Muscle of arm (tissue), 14 donors: ENCODE data around the gene POLR3G. TPM values are rescaled to one million over a fixed set of nuclear protein-coding genes. Genes with fewer than 3 reads are reported as not detected.

ENCODE experiments used
- DNase-seq: peaks from one replicate; pipeline ENCODE4 v3.0.0-alpha.2; 2013
- long read RNA-seq, 11 donors: transcript quantifications; one replicate each; lab custom pipeline, GENCODE V29; 2026
- polyA plus RNA-seq, 12 donors: library from polyadenylated mRNA; unstranded; fragments of 120-200 nt; gene quantifications; one replicate each; pipeline ENCODE4 v1.2.1, GENCODE V29; 2013; ENCODE audit not compliant: insufficient read length in 12 of 12

Gene POLR3G
- polyA plus RNA-seq: 1 to 10 TPM in 10 of 12 donors, not detected in 2; 1.6 to 6.3 (median 2.1) TPM
- long read RNA-seq, donor 1: 0 reads
- long read RNA-seq, donor 2: 0 reads
- long read RNA-seq, donor 3: 0 reads
- long read RNA-seq, donor 4: 0 reads
- long read RNA-seq, donor 5, partial matches to known transcripts: 0 of 26 reads
- long read RNA-seq, donor 5, other reads (novel, unspliced or antisense): 26 of 26 reads
- long read RNA-seq, donor 6: 0 reads
- long read RNA-seq, donor 7, partial matches to known transcripts: 0 of 1 reads
- long read RNA-seq, donor 7, other reads (novel, unspliced or antisense): 0 of 1 reads
- long read RNA-seq, donor 8: 0 reads
- long read RNA-seq, donor 9: 0 reads
- long read RNA-seq, donor 10: 0 reads
- long read RNA-seq, donor 11: 0 reads

- peak; percentile 90 for DNase-seq
These were observed at the start of gene POLR3G, which contains the start of gene MBLAC2 for GRCh38 chr5:90474235-90475107. POLR3G (plus strand) TSS chr5:90474864; CDS start chr5:90485568, 10,704 bp downstream. MBLAC2 (minus strand) TSS chr5:90474771; CDS start chr5:90474292, 479 bp downstream.

GRCh38 chr5:90434116-90434714 lies 40.4 kb upstream of the POLR3G start:
- peak; percentile 28 for DNase-seq

GRCh38 chr5:90437663-90438062 lies 37.0 kb upstream of the POLR3G start:
- no peak for DNase-seq

- DNase-seq: no peak
These were observed 36.6 kb upstream of the POLR3G start for GRCh38 chr5:90438100-90438499.

- no peak for DNase-seq
These were observed 34.0 kb upstream of the POLR3G start for GRCh38 chr5:90440644-90441043.

- DNase-seq: no peak
These were observed 27.7 kb upstream of the POLR3G start for GRCh38 chr5:90446961-90447360.

GRCh38 chr5:90461288-90461687 lies 13.4 kb upstream of the POLR3G start:
- no peak for DNase-seq

- DNase-seq: no peak
These were observed 1.8 kb upstream of the POLR3G start for GRCh38 chr5:90472783-90473395.

- no peak for DNase-seq
These were observed 1.0 kb upstream of the POLR3G start for GRCh38 chr5:90473396-90474234.

GRCh38 chr5:90475436-90475980 lies 844 bp downstream of the POLR3G start:
- DNase-seq: no peak

- no peak for DNase-seq
These were observed 1.7 kb downstream of the POLR3G start for GRCh38 chr5:90476391-90476790.

GRCh38 chr5:90477073-90477472 lies 2.4 kb downstream of the POLR3G start:
- DNase-seq: no peak

- no peak for DNase-seq
These were observed 3.1 kb downstream of the POLR3G start for GRCh38 chr5:90477621-90478215.

GRCh38 chr5:90479611-90480385 lies 5.1 kb downstream of the POLR3G start:
- no peak for DNase-seq

GRCh38 chr5:90480699-90481098 lies 6.0 kb downstream of the POLR3G start:
- no peak for DNase-seq

- DNase-seq: no peak
These were observed 8.5 kb downstream of the POLR3G start for GRCh38 chr5:90483206-90483605.

- no peak for DNase-seq
These were observed 9.9 kb downstream of the POLR3G start for GRCh38 chr5:90484540-90484939.

GRCh38 chr5:90488791-90489190 lies 14.1 kb downstream of the POLR3G start:
- no peak for DNase-seq

GRCh38 chr5:90494043-90494442 lies 19.4 kb downstream of the POLR3G start:
- no peak for DNase-seq
